Central memory CD4-positive, alpha-beta T cell (primary cell): Measurements from ENCODE around the gene TWF1.
A peak's percentile ranks its signal among the peaks of the same experiment; 100 is the strongest.
"Not testable (repeated sequence)": the region's sequence is repeated elsewhere in the genome, so short reads cannot be mapped to it uniquely, and the experiment has no call there.

Experiments
- DNase-seq: peaks from one replicate; pipeline ENCODE4 v3.0.0; 2022
- total RNA-seq, 3 experiments: gene quantifications; one replicate each; lab custom pipeline; 2026; lab: John Stamatoyannopoulos, UW

Gene TWF1
- total RNA-seq: 58.3 to 94.3 (median 75.5) reads per million in 3 experiments

DNA sequence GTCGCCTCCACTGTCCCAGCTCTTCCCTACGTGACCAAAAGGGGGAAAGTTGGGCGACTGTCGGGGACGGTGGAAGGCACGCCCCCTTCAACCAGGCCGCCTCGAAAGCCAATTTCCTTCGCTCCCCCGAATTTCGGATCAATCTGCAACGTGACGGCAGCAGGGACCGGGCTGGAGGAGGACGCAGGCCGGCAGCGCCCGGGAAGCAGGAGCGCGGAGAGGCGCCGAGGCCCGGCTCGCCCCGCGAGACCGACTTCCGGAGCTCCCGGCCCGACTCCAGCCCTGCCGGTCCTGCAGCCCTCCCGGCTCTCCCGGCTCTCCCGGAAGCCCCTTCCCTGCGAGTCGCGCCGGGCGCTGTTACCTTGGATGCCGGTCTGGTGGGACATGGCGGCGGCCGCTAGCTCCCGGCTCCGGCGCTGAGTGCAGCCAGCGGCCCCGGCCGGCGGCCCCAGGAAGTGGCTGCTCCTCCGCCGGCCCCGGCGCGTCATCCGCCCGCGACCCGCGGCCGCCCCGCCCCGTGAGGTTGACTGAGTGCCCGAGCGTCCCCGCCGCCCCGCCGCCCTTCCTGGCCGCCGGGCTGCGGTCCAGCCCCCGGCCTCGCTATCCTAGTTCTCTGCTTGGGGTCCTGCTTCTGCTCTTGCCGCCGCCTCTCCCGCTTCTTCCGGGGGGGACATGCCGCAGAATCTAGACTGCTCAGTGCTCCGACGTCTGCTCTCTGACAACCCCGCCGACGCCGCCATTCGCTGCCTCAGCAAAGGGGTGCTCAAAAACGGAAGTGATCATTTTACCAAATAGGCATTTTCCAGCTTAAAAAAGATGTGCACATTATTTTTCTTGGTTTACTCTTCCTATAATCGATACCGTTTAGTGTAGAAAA lies at the start of gene TWF1:
TSS of gene TWF1 (minus strand) at position 458 of the 877 bp plus-strand sequence. CDS start at position 386, 72 bp downstream.
- DNase-seq: peak; percentile 86

- no peak for DNase-seq
Observed at GRCh38 chr12:43852744-43853143, 46.6 kb upstream of the TWF1 start.

DNA sequence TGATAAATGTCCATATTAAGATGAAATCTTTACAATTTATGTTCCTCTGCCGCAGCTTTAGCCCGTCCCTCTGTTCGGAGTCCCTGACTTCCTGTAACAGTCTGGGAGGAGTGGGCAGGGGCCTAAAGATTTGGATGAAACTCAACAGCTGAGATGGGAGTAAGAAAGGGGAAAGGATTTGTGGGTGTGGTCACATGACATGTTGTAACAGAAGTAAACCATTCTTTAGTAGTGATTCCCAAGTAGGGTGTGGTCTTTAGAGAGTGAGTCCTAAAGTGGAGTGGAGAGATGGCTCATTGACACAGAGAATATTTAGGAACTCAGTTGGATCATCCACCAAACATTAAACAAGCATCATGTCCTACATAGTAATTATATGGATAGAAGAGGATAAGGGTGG lies 42.7 kb upstream of the TWF1 start:
- DNase-seq: no peak

DNA sequence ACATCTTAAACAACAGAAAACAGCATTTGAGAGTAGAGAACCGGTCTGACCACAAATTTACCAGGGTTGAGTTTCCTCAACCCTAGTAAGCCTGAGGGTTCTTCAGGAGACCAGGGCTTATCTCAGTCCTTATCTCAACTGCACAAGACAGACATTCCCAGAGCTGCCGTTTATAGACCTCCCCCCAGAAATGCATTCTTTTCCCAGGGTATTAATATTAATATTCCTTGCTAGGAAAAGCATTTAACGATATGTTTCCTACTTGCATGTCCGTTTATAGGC lies 42.0 kb upstream of the TWF1 start:
- no peak for DNase-seq

DNA sequence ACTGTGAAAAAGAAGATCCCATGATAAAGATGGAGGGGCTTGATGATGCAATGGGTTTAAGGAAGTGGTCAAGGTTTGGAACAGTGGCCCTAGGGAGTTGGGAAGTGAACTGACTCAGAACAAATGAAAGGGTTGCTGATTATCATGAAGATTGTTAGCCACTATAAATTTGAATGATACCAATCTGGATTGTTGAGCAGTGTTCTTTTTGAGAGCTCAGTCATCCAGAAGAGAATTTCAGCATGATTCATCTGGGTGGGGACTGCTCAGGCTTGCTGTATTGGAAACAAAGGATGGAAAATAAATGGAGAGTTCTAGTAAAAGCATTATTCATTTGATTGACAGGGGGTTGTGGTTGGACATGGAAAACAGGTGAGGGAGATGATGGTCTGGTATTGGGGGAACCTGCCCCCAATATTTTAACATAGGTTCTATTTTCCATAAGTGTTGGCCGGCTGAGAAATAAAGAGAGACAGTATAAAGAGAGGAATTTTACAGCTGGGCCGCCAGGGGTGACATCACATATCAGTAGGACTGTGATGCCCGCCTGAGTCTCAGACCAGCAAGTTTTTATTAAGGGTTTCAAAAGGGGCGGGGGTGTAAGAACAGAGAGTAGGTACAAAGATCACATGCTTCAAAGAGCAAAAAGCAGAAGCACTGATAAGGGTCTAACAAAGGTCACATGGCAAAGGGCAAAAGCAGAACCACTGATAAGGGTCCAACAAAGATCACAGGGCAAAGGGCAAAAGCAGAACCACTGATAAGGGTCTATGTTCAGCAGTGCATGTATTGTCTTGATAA lies 41.5 kb upstream of the TWF1 start:
- not testable (repeated sequence) for DNase-seq

- DNase-seq: no peak
Observed at GRCh38 chr12:43842259-43842658, 36.1 kb upstream of the TWF1 start.

GRCh38 chr12:43841253-43841652 lies 35.1 kb upstream of the TWF1 start:
- no peak for DNase-seq

- no peak for DNase-seq
Observed at GRCh38 chr12:43840338-43840737, 34.2 kb upstream of the TWF1 start.

- no peak for DNase-seq
Observed at GRCh38 chr12:43836475-43836989, 30.4 kb upstream of the TWF1 start.

GRCh38 chr12:43835656-43836474 lies 29.7 kb upstream of the TWF1 start, which contains the start of gene TMEM117:
Gene TMEM117, plus strand, starts transcription at chr12:43836081.
- peak; percentile 66 for DNase-seq

DNA sequence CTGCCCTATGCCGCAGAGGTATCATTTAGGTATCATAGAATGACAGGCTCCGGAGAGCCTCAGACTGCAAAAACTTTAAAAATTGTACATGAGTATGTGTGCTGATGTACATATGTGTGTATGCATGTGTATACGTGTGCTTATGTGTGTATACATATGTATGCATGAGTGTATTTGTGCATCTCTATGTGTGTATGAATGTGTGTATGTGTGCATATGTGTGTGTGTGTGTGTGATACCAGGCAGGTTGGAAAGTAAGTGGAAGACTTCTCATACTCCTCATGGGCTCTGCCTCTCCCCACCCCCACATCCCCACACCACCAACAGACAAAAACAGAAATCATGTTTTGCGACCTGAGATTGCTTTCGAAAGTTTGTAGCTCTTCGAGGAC lies 29.1 kb upstream of the TWF1 start:
- no peak for DNase-seq

DNA sequence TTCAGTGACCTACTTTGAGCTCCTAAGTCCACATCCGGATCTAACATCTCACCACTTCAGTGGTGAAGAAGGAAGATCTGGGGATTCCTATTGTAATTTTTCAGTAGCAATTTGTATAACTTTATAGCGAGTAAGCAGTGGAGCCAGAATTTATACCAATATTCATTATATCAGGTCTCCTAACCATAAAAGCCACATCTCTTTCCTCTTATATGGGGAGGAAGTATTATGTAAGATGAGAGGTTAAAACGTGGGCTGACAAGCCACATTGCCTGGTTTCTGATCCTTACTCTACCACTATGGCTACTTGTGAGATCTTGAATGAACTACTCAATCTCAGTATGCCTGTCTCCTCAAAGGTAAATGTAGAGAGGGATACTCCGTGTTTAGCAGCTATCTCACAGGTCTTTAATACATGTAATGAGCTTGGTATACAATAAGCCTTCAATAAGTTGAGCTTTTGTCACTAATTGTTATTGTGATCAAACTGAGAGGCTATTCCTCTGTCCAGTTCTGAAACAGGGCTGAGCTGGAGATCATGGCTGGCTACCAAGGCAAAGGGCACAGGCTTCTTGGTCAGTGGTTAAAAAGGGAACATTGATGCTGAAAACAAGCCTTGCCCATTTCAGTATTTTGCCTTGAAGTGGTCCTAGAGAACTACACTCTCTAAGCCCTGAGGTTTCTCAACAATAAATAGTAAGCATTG lies 26.5 kb upstream of the TWF1 start:
- peak; percentile 50 for DNase-seq

DNA sequence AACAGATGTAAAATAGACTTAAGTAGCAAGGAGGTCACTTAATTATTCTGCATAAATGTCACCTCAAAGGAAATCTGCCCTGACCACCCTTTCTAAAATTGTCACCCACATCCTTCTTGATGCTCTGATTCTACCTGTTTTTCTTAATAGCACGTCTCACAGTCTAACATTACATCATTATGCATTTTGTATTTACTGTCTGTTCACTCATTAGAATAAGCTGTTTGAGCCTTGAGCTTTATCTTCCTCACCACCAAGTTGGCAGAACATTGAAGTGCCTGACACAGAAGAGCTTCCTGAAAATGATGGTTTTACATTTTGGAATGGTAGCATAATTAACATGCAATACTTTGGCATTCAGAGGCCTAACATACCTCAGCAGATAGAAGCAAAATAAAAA lies 21.0 kb upstream of the TWF1 start:
- DNase-seq: no peak

DNA sequence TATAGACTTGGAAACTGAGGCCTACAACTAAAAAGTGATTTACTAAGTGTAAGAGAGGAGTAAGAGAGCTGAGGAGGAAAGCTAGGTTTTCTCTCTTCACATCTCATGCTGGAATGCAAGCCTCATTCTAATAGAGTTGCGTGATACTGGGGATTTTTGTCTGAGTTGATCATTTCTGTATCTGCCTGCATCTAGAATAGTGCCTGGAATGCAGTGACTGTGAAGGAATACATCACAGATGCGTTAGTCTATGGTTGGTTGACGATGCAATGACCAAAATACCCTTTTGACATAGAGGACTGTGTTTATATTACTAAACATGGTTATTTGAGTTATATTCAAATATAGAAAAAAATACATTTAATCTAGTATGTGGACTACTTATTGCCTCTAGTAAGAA lies 20.6 kb upstream of the TWF1 start:
- no peak for DNase-seq

DNA sequence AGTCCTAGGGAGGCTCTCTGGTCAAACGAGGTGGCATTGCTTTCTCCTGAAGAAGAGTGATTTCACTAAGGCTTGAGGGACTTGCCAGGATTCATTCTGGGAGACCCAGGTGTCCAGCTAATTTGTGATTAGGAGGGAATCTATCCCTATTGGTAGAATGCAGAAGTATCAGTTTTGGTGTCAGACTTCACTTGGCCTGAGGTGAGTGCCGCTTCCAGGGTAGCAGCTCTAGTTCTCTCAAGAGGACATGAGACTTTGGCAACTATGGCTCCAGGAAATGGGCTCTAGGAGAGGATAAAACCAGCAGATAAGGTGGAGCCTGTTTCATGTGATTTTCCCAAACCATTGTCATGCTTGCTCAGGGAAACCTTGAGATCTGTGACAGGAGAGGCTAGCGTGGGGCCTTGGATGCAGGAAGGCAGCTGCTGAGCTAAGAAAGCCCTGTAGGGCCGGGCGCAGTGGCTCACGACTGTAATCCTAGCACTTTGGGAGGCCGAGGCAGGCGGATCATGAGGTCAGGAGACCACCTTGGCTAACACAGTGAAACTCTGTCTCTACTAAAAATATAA lies 18.2 kb upstream of the TWF1 start:
- no peak for DNase-seq

GRCh38 chr12:43816168-43816567 lies 10.1 kb upstream of the TWF1 start:
- no peak for DNase-seq

- DNase-seq: no peak
Observed at GRCh38 chr12:43815416-43815815, 9.3 kb upstream of the TWF1 start.

- no peak for DNase-seq
Observed at GRCh38 chr12:43812926-43813325, 6.8 kb upstream of the TWF1 start.

DNA sequence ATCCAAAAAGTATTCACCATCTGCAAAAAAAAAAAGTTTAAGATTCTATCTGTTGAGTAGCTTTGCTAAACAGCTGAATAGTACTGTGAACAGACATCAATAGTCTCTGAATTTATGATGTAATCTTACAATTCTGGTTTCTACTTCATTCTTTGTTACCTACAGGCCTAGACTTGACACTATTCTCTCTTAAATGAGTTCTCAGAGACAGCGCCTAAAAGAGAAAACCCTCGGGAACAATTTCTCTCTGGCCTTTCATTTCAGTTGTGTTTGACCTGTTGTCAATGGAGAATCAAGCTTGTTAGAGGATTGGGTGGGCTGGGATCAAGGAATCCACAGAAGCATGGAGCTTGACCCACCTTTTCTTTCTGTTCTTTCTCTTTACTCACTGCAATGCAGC lies 5.9 kb upstream of the TWF1 start:
- no peak for DNase-seq

- no peak for DNase-seq
Observed at GRCh38 chr12:43807386-43807785, 1.3 kb upstream of the TWF1 start.

DNA sequence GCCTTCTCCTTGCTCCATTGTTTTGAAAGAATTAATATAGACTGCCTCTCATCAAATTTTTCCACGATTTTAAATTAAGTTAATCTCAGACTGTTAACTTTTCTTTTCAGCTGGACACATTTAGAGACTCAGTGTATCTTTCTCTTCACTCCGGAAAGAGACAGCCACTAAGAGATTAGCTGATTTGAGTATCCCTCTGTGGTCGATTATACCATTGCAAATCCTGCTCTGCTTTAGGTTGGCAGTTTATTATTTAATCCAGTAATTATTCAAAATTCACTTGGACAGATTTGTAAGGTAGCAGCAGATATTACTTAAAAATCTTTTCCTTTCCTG lies 588 bp upstream of the TWF1 start:
- no peak for DNase-seq
